Keratinocyte (primary cell): Measurements from ENCODE around the gene PPP1R12C.

Experiments used
- CTCF ChIP-seq, 3 experiments: IDR thresholded peaks in 1 of 3; conservative IDR thresholded peaks in 1 of 3; optimal IDR thresholded peaks in 1 of 3; 2 replicates in 2 of 3; 3 replicates in 1 of 3; pipeline versions ENCODE3 to v1.5.1; 2011; ENCODE audit warnings: low read length in 3 of 3, mild to moderate bottlenecking in 3 of 3, moderate library complexity in 2 of 3, control low read depth in 1 of 3, inconsistent platforms in 1 of 3; ENCODE audit not compliant: insufficient read depth in 2 of 3; ENCODE audit errors: extremely low read depth in 1 of 3
- EZH2 ChIP-seq: IDR thresholded peaks from one replicate; pipeline ENCODE4 v1.6.1; 2012; ENCODE audit warnings: inconsistent platforms, mild to moderate bottlenecking, low read length, moderate library complexity

GRCh38 chr19:55158423-55158822, 41.0 kb upstream of the PPP1R12C start:
- TF ChIP-seq CTCF (optimal IDR thresholded peaks at IDR 0.05 in 1 of 3, IDR thresholded peaks at IDR 0.05 in 1 of 3, conservative IDR thresholded peaks at IDR 0.05 in 1 of 3; ENCODE audit: extremely low read depth in 1 of 3, insufficient read depth in 2 of 3, low read length in 3 of 3) = no peak
- TF ChIP-seq EZH2 = no peak
